SK-N-SH (cell line): ENCODE data around the gene GBA3. TPM values are rescaled to one million over a fixed set of nuclear protein-coding genes. Genes with fewer than 3 reads are reported as not detected.

Source experiments
- CTCF ChIA-PET: fragments of 300-600, 350-600 bp; formaldehyde crosslinking; extraction: SDS; loops from one replicate; lab custom pipeline; 2021; lab: Yijun Ruan, JAX
- POLR2A ChIA-PET: fragments of 350-600 bp; sonication (Branson Sonifier 250); formaldehyde crosslinking; extraction: SDS; loops from one replicate; lab custom pipeline; 2020; ENCODE audit warnings: antibody characterized with exemption, inconsistent platforms; lab: Yijun Ruan, JAX
- DNase-seq: peaks from one replicate; pipeline ENCODE4 v3.0.0; 2012
- H2AFZ ChIP-seq: fragments of 200-600 bp; sonication (generic); 2 replicates; pipeline ENCODE4 v1.8.1; 2016; ENCODE audit warnings: antibody characterized with exemption, mild to moderate bottlenecking, low read depth
- H3F3A ChIP-seq: fragments of 200-600 bp; sonication (generic); replicated peaks from 2 replicates; pipeline ENCODE3; 2016; ENCODE audit warnings: antibody characterized with exemption, mild to moderate bottlenecking; ENCODE audit not compliant: insufficient read depth
- H3K27ac ChIP-seq, 2 experiments: fragments of 200-500 bp in 1 of 2; fragments of 200-600 bp in 1 of 2; sonication (Bioruptor generic) in 1 of 2; sonication (generic), shearing (Covaris generic) in 1 of 2; 2 replicates each; pipeline versions ENCODE4 v1.5.1 to v1.6.1; 2014 to 2016; ENCODE audit warnings: low read depth in 2 of 2, inconsistent platforms in 1 of 2, low read length in 1 of 2, mild to moderate bottlenecking in 1 of 2, mixed read lengths in 1 of 2
- H3K27me3 ChIP-seq: fragments of 200-600 bp; sonication (generic), shearing (Covaris generic); 2 replicates; pipeline ENCODE4 v1.6.1; 2016; ENCODE audit warnings: mixed run types; ENCODE audit not compliant: insufficient read depth
- H3K36me3 ChIP-seq, 2 experiments: fragments of 200-500 bp in 1 of 2; fragments of 200-600 bp in 1 of 2; sonication (Bioruptor generic) in 1 of 2; sonication (generic) in 1 of 2; replicated peaks in 1 of 2; 2 replicates each; pipeline versions ENCODE3 to v1.5.1; 2014 to 2016; ENCODE audit warnings: low read length in 1 of 2, mild to moderate bottlenecking in 1 of 2; ENCODE audit not compliant: insufficient read depth in 2 of 2, control insufficient read depth in 1 of 2
- H3K4me1 ChIP-seq, 2 experiments: fragments of 200-500 bp in 1 of 2; fragments of 200-600 bp in 1 of 2; sonication (Bioruptor generic) in 1 of 2; sonication (generic), shearing (Covaris generic) in 1 of 2; 2 replicates each; pipeline versions ENCODE4 v1.5.1 to v1.6.1; 2014 to 2016; ENCODE audit warnings: low read depth in 1 of 2, low read length in 1 of 2, mixed run types in 1 of 2; ENCODE audit not compliant: insufficient read depth in 2 of 2, control insufficient read depth in 1 of 2
- H3K4me2 ChIP-seq: fragments of 200-600 bp; sonication (generic), shearing (Covaris generic); 2 replicates; pipeline ENCODE4 v1.6.1; 2017; ENCODE audit warnings: mixed run types
- H3K4me3 ChIP-seq, 2 experiments: fragments of 200-500 bp in 1 of 2; fragments of 200-600 bp in 1 of 2; sonication (Bioruptor generic) in 1 of 2; sonication (generic), shearing (Covaris generic) in 1 of 2; 2 replicates each; pipeline versions ENCODE4 v1.5.1 to v1.8.1; 2014 to 2016; ENCODE audit warnings: low read depth in 2 of 2, inconsistent platforms in 1 of 2, low read length in 1 of 2, mild to moderate bottlenecking in 1 of 2, mixed read lengths in 1 of 2, moderate library complexity in 1 of 2
- H3K79me2 ChIP-seq: fragments of 200-600 bp; sonication (generic); 2 replicates; pipeline ENCODE4 v1.8.1; 2017; ENCODE audit warnings: mild to moderate bottlenecking; ENCODE audit not compliant: insufficient read depth
- H3K9ac ChIP-seq: fragments of 200-600 bp; sonication (generic); 2 replicates; pipeline ENCODE4 v1.6.1; 2017; ENCODE audit warnings: mixed run types
- H3K9me2 ChIP-seq: fragments of 200-600 bp; sonication (generic); 2 replicates; pipeline ENCODE4 v1.6.1; 2017; ENCODE audit warnings: mixed run types
- H3K9me3 ChIP-seq: fragments of 200-600 bp; sonication (generic); 2 replicates; pipeline ENCODE4 v1.6.1; 2017; ENCODE audit warnings: mixed run types, mild to moderate bottlenecking, moderate library complexity
- H4K20me1 ChIP-seq: fragments of 200-600 bp; sonication (generic); 2 replicates; pipeline ENCODE4 v1.6.1; 2017; ENCODE audit warnings: mild to moderate bottlenecking, mixed run types; ENCODE audit not compliant: insufficient read depth
- CHD2 ChIP-seq: fragments of 150-350 bp; IDR thresholded peaks from 2 replicates; pipeline ENCODE4 v1.6.1; 2018; ENCODE audit warnings: low read length; ENCODE audit not compliant: partially characterized antibody
- ELF1 ChIP-seq: IDR thresholded peaks from 2 replicates; pipeline ENCODE4 v1.4.0; 2012
- EZH2phosphoT487 ChIP-seq: fragments of 200-600 bp; sonication (generic); IDR thresholded peaks from 2 replicates; pipeline ENCODE4 v1.6.1; 2017; ENCODE audit warnings: low read depth, mixed run types, mild to moderate bottlenecking, antibody characterized with exemption, moderate library complexity, borderline replicate concordance
- FOSL2 ChIP-seq: IDR thresholded peaks from 2 replicates; pipeline ENCODE4 v1.4.0; 2012; ENCODE audit warnings: low read depth, mild to moderate bottlenecking, moderate library complexity, borderline replicate concordance
- FOXJ3 ChIP-seq: sonication (generic); formaldehyde crosslinking; IDR thresholded peaks from 2 replicates; pipeline ENCODE4 v1.5.1; 2020; ENCODE audit warnings: mild to moderate bottlenecking, missing genetic modification reagents
- FOXM1 ChIP-seq: IDR thresholded peaks from 2 replicates; pipeline ENCODE4 v1.4.0; 2012; ENCODE audit warnings: low read depth, mild to moderate bottlenecking
- GABPA ChIP-seq: IDR thresholded peaks from 2 replicates; pipeline ENCODE4 v1.4.0; 2012; ENCODE audit warnings: low read depth, mild to moderate bottlenecking
- MAX ChIP-seq: IDR thresholded peaks from 2 replicates; pipeline ENCODE4 v1.4.0; 2012; ENCODE audit warnings: low read depth
- PBX3 ChIP-seq: IDR thresholded peaks from 2 replicates; pipeline ENCODE4; 2012
- REST ChIP-seq: IDR thresholded peaks from 2 replicates; pipeline ENCODE4 v1.6.1; 2012; ENCODE audit warnings: mild to moderate bottlenecking, low read depth, low read length, moderate library complexity
- RFX5 ChIP-seq: IDR thresholded peaks from 2 replicates; pipeline ENCODE4 v1.6.1; 2012; ENCODE audit warnings: mild to moderate bottlenecking, improper control_type of control experiment, low read length
- RXRA ChIP-seq: IDR thresholded peaks from 2 replicates; pipeline ENCODE4 v1.4.0; 2012; ENCODE audit warnings: low read depth, mild to moderate bottlenecking, borderline replicate concordance
- SMC3 ChIP-seq: IDR thresholded peaks from 2 replicates; pipeline ENCODE4 v1.6.1; 2012; ENCODE audit warnings: low read depth, low read length, improper control_type of control experiment
- TCF12 ChIP-seq: IDR thresholded peaks from 2 replicates; pipeline ENCODE4 v1.4.0; 2012
- USF1 ChIP-seq: IDR thresholded peaks from 2 replicates; pipeline ENCODE4 v1.4.0; 2012; ENCODE audit warnings: low read depth, borderline replicate concordance
- YY1 ChIP-seq: IDR thresholded peaks from 2 replicates; pipeline ENCODE4 v1.4.0; 2012; ENCODE audit warnings: low read depth, mild to moderate bottlenecking
- ZBTB33 ChIP-seq: IDR thresholded peaks from 2 replicates; pipeline ENCODE4 v1.4.0; 2012; ENCODE audit warnings: low read depth, borderline replicate concordance
- WGBS: methylation state at CpG from one replicate; pipeline ENCODE4 v1.1.6; 2017; ENCODE audit warnings: low lambda C conversion rate; 5-methylcytosine and 5-hydroxymethylcytosine counted together
- polyA plus RNA-seq, 3 experiments: library from polyadenylated mRNA; depleted of rRNA; stranded (reverse); fragments of >200 nt; gene quantifications; 2 replicates each; pipeline ENCODE4 v1.2.3, GENCODE V29; 2012

The GBA3 gene
- polyA plus RNA-seq, 1 of the 3 experiments (the other 2 are of a cell fraction), result not detected

GRCh38 chr4:22743290-22743689 is 50.6 kb downstream of the GBA3 start:
- DNase-seq, result no peak
- Histone ChIP-seq H3K4me3 (no peak overlapping the region), H3K36me3 (no peaks in the 10 kb centered on the region), H3K4me2 (no peak overlapping the region), H4K20me1 (no peaks in the 10 kb centered on the region), H3K9me3 (no peaks in the 10 kb centered on the region), H3K27me3 (no peaks in the 10 kb centered on the region), H2AFZ (no peak overlapping the region), H3F3A (no peaks in the 10 kb centered on the region), H3K27ac (no peak overlapping the region), H3K9ac (no peak overlapping the region), H3K4me1 (no peaks in the 10 kb centered on the region), H3K9me2 (no peaks in the 10 kb centered on the region), H3K79me2 (no peaks in the 10 kb centered on the region)
- no peak for TF ChIP-seq FOSL2
- no peak for TF ChIP-seq SMC3
- POLR2A ChIA-PET, result no interaction called here
- CTCF ChIA-PET, result no interaction called here
- WGBS, result 29% methylated on average over 3 of the region's 3 CpGs

- ChIA-PET CTCF (no interaction called here), POLR2A (no interaction called here)
- H3K4me2 ChIP-seq, result no peak overlapping the region
- no peak for DNase-seq
- H3F3A ChIP-seq, result no peaks in the 10 kb centered on the region
- no peak overlapping the region for H3K4me3 ChIP-seq
- H3K36me3 ChIP-seq, result no peaks in the 10 kb centered on the region
- H2AFZ ChIP-seq, result no peak overlapping the region
- H3K27ac ChIP-seq, result no peak overlapping the region
- H3K9me2 ChIP-seq, result no peaks in the 10 kb centered on the region
- H3K79me2 ChIP-seq, result no peaks in the 10 kb centered on the region
- no peaks in the 10 kb centered on the region for H3K9me3 ChIP-seq
- H4K20me1 ChIP-seq, result no peaks in the 10 kb centered on the region
- TF ChIP-seq EZH2phosphoT487 (no peak), PBX3 (no peak), REST (no peak), USF1 (no peak), FOSL2 (no peak), TCF12 (no peak), MAX (no peak), RFX5 (no peak), GABPA (no peak), YY1 (no peak), RXRA (no peak), FOXM1 (no peak), ELF1 (no peak), FOXJ3 (no peak), ZBTB33 (no peak), CHD2 (no peak)
- no peaks in the 10 kb centered on the region; the same call in 1 of the 2 replicates for H3K27me3 ChIP-seq
- no peaks in the 10 kb centered on the region for H3K4me1 ChIP-seq
- no peak overlapping the region for H3K9ac ChIP-seq
- WGBS, result 31% methylated on average over 8 of the region's 8 CpGs
These were observed 51.8 kb downstream of the GBA3 start for GRCh38 chr4:22744478-22745062.
